Stimulated activated CD8-positive, alpha-beta memory T cell treated with anti-CD3 and anti-CD28 coated beads, Interleukin-15, amount 100 ng/mL, for 4 hours (primary cell): Measurements from ENCODE around the gene CHRNA4.
"Not testable (repeated sequence)": the region's sequence is repeated elsewhere in the genome, so short reads cannot be mapped to it uniquely, and the experiment has no call there.

Experiments used
- DNase-seq, 2 donors: peaks; one replicate each; pipeline ENCODE4 v3.0.0-alpha.2; 2020; ENCODE audit warnings: low read depth in 2 of 2

CHRNA4 gene

DNA sequence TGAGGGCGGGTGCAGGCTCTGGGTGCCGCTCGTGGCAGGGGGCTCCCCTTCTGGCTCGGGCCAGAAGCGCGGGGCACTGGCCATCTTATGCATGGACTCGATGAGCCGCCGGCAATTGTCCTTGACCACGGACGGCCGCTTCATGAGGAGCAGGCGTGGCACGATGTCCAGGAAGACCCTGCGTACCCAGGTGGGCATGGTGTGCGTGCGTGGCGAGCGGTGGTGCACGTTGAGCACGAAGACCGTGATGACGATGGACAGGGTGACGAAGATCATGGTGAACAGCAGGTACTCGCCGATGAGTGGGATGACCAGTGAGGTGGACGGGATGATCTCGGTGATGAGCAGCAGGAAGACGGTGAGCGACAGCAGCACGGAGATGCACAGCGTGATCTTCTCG is 11.0 kb downstream of the CHRNA4 start:
- no peak for DNase-seq

GRCh38 chr20:63349516-63349895 is 11.6 kb downstream of the CHRNA4 start:
- DNase-seq: no peak

DNA sequence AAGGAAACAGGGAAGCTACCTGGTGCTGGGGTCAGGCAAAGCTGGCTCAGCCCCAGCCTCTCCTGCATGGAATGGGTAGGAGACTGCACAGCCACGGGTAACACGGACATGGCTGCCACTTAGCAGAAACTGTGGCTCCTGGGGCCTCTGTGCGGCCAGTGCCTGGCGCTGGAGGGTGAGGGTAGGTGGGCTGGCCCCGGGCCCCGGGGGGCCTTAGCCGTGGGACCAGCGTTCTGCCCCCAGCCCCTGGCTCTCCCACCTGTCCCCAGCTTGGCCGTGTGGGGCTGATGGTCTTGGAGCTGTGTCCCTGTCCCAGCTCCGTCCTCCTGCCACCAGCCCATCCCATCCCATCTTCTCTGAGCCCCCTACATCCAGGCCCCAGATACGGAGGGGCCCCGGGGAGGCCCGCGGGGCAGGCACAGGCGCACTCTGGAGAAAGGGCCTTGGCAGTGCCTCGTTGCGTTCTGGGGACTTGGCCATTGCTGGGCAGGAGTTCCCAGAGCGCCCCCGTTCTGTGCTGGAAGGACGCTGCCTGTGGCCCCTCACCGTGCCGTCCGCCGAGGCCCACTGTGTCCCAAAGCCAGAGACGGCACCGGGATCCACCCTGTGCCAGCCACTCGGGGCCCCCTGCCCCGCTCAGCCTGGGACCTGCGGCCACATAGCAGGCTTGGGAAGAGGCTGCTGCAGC is 12.2 kb downstream of the CHRNA4 start:
- DNase-seq: no peak

DNA sequence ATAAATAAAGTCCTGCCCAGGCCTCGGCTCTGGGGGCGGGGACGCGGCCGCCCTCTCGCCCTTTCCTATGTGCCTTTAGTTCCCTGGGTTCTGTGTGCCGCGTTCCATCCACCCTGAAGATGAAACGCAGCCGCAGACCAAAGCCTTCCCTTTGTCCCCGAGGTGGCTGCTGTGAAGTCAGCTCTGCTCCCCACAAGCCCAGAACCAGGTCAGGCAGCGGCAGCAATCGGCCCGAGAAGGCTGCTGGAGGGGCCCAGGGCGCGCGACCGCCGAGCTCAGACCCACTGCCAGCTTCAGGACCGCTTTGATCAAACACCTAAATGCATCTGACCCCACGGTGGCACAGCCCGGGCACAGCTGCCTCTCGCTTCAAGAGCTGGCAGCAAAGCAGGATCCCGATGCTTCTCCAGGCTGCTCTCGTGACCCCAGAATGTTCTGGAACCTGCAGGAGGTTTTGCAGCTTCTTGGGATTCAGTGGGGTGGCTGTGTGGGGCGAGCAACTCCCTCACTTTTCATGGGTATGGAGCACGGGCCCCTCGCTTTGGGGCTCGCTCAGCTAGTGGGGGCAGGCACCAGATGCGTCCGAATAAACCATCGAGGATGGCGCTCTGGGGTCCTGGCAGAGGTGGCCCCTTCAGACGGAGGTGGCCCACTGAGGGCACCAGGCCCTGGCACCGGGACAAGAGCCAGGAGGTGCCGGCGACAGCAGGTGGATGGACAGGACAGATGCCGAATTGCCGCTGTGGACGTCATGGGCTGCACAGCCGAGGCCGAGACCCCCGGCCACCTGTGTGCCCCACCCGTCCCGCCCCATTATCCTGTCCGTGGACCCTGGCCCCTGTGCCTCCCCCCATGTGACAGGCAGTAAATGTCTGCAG is 13.0 kb downstream of the CHRNA4 start:
- DNase-seq: no peak

- DNase-seq: no peak
Observed at GRCh38 chr20:63347081-63347741, 13.9 kb downstream of the CHRNA4 start.

GRCh38 chr20:63346131-63347080 is 14.7 kb downstream of the CHRNA4 start:
- DNase-seq: no peak

DNA sequence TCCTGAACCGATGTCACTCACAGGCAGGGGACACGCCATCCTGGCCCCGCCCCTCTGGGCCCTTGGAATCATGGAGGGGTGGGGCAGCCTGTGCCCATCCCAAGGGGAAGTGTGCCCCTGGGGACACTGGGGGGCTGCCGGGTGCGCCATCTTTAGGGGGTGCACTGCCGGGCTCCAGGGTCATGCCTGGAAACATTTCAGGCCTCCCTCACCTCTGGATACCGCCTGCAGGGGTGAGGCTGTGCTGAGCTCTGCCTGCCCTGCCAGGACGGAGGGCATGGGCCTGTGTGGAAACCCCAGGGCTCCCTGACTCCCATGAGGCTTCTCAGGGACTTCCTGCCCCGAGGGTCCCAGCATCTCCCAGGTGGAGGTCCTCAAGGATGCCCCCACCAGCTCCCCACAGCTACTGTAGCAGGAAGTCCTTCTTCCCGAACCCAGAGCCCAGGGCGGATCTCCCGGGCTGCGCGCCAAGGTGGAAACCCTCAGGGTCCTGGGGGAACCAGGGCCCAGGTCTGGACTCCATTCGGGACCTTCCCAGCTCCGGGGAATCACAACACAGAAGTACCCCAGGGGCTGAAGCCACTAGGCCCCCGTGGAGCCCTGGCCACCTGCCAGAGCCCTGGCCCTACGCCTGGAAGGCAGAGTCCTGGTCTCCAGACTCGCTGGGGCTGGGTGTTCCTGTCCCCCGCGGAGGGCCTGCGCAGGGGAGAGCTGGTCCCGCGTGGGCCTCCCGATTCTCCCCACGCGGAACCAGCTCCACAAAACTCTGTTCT is 15.6 kb downstream of the CHRNA4 start:
- no peak for DNase-seq

GRCh38 chr20:63344616-63345327 is 16.4 kb downstream of the CHRNA4 start:
- DNase-seq: no peak

- DNase-seq: no peak
Observed at GRCh38 chr20:63343460-63344445, 17.4 kb downstream of the CHRNA4 start.

DNA sequence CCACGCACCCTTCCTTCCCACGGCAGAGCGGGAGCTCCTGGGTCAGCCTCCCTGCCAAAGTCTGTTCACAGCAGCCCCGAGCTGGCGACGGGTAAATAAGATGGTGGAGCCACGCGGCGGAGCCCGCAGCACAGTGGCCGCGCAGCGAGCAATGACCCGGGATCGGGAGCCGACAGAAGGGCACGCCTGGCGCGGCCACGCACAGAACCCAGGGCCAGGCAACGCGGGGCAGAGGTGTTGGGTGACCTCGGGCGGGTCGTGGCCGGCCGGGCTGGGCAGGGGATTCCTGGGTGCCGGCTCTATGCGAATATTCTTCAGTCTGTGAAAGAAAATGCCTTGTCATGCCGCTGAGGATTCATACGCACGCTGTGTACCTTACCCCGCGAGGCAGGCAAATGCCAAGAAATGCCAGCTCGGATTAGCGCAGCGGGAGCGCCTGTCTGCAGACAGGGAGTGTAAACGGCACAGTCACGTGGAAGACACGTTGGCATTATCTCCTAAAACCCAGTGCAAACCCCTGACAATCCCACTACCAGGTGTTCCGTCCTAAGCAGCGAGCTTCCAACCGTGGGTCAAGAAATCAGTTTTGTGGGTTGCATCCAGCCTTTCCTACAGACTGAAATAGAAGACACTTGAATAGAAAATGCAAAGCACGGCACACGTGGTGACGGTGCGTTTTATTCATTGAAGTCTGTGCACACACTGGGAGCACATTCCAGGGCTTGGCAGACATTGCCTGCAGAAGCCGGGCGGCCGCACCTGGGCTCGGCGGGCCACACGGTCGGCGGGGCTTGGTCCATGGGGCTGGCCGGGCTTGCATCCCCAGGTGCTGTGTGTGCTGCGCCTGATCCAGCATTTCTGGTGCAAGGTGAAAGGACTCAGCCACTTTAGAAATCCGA is 18.3 kb downstream of the CHRNA4 start:
- no peak for DNase-seq

DNA sequence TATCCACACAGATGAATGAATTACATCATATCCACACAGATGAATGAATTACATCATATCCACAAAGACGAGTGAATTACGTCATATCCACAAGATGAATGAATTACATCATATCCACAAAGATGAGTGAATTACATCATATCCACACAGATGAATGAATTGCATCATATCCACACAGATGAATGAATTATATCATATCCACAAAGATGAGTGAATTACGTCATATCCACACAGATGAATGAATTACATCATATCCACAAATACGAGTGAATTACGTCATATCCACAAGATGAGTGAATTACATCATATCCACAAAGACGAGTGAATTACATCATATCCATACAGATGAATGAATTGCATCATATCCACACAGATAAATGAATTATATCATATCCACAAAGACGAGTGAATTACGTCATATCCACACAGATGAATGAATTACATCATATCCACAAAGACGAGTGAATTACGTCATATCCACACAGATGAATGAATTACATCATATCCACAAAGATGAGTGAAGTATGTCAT is 20.9 kb downstream of the CHRNA4 start:
- DNase-seq: not testable (repeated sequence)

GRCh38 chr20:63339154-63340094 is 21.7 kb downstream of the CHRNA4 start:
- not testable (repeated sequence) for DNase-seq

- DNase-seq: no peak
Observed at GRCh38 chr20:63337786-63338420, 23.2 kb downstream of the CHRNA4 start.

GRCh38 chr20:63336232-63336752 is 24.9 kb downstream of the CHRNA4 start:
- DNase-seq: no peak

DNA sequence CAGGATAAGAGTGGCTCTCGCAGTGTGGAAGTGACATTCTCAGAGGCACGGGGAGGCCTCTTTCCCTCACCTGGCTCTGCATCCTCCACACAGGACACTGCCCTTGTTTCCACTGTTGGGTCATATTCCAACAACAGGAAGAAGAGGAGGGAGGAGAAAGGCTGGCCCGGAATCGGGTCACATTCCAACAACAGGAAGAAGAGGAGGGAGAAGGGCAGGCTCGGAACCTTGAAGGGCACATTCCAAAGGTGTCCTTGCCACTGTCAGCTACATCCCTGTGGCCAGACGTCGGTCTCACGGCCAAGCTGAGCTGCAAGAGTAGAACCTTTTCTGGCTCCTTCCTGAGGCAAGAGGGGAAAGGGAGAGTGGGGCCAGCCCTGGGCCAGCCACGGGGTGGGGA is 25.4 kb downstream of the CHRNA4 start:
- no peak for DNase-seq

GRCh38 chr20:63335060-63335459 is 26.1 kb downstream of the CHRNA4 start:
- not testable (repeated sequence) for DNase-seq
